HG02610 (cell line): ENCODE measurements around the gene SLC9A8.

Source experiments
- ATAC-seq: cut with Tn5 transposase; IDR thresholded peaks from one replicate; pipeline ENCODE4 v1.9.1; 2021; ENCODE audit warnings: mild to moderate bottlenecking, moderate library complexity; ENCODE audit not compliant: unreplicated experiment

SLC9A8 gene

DNA sequence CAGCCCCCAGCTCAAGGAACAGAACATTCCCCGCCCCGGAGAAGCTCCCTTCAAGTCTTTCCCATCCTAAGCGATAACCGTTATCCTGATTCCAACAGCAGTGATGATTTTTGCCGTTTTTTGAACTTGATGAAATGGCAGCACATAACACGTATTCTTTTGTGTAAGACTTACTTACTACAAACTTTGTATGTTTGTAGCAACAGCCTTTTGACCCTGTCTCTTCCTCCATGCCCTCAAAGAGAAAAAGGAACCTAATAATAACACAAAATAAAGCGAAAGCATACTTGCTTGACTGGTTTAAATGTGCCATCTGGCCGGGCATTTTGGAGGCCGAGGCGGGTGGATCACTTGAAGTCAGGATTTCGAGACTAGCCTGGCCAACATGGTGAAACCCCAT lies 26.4 kb upstream of the SLC9A8 start:
- no peak for ATAC-seq

GRCh38 chr20:49786668-49787370 lies 25.8 kb upstream of the SLC9A8 start:
- ATAC-seq: no peak

GRCh38 chr20:49787371-49788357 lies 25.0 kb upstream of the SLC9A8 start:
- no peak for ATAC-seq

DNA sequence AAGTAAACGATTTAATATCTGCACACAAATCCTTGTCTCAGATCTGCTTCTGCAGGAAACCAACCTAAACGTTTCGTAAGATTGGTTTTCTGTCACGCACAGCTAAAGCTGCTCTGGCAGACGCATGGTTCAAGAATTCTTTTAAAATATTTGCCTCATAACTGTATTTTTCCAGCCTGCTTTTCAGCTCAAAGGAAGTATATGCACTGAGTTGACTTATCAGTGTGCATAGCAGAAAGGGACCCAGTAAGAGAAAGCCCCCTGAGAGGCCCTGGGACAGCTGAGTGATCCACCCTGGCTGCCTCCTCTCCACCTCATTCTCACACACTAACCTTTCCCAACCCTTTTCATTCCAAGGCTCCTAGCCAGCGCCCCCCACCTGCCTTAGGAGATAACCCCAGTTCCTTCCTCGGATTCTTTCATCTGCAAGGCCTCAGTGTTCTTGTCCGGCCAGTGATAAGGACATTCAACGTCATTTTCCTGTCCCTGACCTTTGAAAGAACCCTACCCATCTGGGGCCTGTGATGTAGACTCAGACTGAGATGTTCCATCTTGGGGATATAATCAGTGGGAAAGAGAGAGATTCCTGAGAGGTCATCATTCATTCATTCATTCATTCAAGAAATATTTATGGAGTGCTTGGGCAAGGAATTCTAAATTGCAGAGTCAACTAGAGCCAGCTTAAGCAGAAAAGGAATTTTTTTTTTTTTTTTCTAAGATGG lies 22.4 kb upstream of the SLC9A8 start:
- no peak for ATAC-seq

GRCh38 chr20:49791165-49791564 lies 21.5 kb upstream of the SLC9A8 start:
- ATAC-seq: no peak

DNA sequence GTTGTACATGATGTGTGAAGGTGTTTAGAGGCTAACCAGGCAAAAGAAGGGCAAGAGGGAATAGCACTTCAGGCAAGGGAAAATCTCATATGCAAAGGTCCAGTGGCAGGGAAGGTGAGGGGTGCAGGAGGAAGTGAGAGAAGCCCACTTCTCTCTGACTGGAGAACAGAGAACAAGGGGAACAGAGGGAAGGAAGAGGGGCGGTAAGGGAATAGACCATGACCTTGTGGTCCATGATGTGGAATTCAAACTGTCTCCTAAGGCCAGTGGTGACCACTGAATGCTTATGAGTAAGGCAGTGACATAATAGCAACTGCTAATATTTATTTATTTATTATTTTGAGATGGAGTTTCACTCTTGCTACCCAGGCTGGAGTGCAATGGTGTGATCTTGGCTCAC lies 20.6 kb upstream of the SLC9A8 start:
- no peak for ATAC-seq

DNA sequence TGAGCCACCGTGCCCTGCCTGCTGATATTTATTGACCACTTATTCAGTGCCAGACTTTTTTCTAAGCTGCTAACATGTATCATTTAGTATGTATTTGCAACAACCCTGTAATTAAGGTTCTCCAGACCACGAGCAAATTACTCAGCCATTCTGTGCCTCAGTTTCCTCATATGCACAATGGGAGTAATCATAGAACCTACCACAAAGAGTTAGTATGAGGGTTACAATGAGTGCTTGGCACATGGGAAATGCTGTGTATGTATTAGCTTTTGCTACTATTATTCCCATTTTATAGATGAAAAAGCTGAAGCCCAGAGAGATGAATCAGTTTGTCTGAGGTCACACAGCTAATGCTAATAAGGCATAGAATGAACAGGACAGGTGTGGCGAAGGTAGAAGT lies 20.0 kb upstream of the SLC9A8 start:
- ATAC-seq: no peak

- no peak for ATAC-seq
These were observed 18.1 kb upstream of the SLC9A8 start for GRCh38 chr20:49794336-49795134.

DNA sequence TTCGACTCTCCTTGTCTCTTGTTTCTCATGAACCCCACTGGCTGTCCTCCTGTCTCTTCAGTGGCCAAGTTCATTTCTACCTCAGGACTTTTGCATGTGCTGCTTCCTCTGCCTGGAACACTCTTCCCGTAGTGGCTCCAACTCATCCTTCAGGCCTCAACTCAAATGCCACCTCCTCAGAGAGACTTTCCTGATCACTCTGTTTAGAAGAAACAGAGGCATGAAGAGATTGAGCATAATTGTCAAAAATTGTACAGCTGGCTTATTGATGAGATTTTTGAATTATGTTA lies 17.5 kb upstream of the SLC9A8 start:
- no peak for ATAC-seq

DNA sequence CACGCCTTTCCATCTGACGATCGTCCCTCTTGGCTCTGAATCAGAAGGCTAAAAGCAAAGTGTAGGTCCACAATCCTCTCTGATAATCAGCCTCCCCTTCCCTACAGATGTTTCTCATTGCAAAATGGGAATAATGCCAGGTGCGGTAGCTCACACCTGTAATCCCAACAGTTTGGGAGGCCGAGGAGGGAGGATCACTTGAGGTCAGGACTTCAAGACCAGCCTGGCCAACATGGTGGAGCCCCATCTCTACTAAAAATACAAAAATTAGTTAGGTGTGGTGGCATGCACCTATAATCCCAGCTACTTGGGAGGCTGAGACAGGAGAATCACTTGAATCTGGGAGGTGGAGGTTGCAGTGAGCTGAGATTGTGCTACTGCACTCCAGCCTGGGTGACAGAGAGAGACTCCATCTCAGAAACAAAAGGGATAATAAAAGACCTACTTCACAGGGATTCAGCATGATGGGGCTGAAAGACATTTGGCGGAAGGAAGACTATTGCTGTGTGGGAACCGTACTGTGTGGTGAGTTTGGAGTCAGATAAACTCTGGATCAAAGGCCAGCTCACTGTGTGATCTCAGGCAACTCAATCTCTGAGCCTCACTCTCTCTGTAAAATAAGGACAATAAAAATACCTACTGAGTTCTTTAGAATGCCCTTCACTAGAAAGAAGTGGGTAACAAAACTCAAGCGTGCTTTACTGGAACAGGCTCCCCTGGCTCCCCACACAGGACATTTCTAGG lies 15.9 kb upstream of the SLC9A8 start:
- ATAC-seq: no peak

DNA sequence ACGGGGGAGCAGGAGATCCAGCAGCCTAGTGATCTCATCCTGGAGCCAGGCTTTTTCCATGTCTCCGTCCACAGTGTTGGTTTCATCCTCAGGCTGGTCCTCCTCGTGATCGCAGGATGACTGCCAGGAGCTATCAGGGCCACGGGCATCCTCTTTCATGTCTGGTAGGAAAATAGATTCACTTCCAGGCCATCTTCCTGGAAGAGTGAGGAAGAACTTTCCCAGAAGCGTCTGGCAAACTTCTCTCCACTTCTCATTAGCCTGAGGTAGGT lies 15.3 kb upstream of the SLC9A8 start:
- ATAC-seq: no peak

DNA sequence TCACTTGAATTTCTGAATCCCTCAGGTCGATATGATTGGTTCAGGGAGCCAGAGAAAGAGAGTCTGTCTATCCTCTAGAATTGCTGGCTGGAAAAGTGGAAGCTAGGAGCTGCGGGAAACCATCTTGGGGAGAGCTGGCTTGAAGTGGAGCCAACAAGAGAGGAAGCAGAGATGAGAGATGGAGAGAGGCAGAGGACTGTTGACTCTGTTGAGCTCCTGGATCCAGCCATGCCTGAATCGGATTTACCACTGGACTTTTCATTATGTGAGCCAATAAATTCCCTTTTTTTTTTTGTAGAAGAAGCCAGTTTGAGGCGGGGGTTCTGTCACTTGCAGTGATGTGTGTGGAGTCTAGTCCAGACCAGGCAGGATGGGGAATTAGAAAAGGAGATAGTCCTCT lies 13.9 kb upstream of the SLC9A8 start:
- no peak for ATAC-seq

- no peak for ATAC-seq
These were observed 12.9 kb upstream of the SLC9A8 start for GRCh38 chr20:49799698-49800097.

DNA sequence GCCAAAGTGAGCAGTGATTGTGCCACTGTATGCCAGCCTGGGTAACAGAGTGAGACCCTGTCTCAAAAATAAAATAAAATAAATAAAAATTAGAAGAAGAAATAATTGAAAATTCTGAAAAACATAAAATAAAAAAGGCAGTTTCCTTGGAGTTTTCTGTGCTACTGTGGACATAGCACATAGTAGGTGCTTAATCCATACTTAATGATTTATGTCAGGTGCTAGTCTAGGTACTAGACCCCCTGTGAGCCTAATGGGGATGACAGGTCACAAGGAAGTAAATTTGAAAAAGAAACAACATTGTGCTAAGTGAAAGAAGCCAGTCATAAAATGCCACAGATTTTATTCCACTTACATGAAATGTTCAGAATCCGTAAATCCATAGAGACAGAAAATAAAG lies 9.2 kb upstream of the SLC9A8 start:
- no peak for ATAC-seq

GRCh38 chr20:49804364-49804763 lies 8.3 kb upstream of the SLC9A8 start:
- ATAC-seq: no peak

DNA sequence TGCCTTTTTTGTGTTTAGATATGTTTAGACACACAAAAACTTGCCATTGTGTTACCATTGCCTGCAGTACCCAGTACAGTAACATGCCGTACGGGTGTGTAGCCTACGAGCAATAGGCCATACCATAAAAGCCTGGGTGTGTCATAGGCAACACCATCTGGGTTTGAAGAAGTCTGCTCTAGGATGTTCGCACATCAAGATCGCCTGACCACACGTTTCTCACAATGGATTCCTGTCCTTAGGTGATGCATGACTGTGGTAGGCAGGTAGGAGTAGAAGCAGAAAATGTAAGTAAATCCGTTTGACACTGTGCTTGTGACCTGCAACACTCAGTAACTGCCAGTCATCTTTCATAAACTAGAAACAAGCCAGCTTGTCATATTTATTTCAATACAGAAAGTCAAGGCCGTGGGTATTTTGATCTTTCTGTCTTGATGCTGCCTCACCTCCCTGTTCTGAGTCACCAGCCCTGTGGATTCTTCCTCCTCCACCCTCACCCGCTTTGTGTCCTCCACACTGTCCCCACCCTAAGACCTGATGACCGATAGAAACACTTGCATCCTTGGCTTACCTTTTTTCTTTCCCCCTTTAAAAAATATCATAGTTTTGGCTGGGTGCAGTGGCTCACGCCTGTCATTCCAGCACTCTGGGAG lies 7.3 kb upstream of the SLC9A8 start:
- peak; percentile 66 for ATAC-seq

- ATAC-seq: no peak
These were observed 3.9 kb upstream of the SLC9A8 start for GRCh38 chr20:49808753-49809152.

DNA sequence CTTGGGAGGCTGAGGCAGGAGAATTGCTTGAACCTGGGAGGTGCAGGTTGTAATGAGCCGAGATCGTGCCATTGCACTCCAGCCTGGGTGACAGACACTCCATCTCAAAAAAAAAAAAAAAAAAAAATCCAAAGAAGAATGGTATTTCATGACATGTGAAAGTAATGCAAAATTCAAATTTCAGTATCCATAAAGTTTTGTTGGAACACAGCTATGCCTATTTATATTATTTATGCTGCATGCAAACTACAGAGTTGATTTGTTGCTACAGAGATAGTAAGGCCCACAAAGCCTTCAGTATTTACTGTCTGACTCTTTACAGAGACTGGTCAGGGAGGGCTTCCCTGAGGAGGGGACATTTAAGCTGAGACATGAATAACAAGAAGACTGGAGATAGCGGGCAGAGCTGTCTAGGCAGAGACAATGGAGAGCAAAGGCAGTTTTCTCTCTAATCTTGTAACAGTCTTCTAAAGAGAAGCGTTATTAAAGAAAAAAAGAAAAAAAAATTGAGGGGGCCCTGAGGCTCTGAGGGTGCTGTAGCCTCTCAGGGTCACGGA lies 2.7 kb upstream of the SLC9A8 start:
- no peak for ATAC-seq

- ATAC-seq: no peak
These were observed 2.0 kb upstream of the SLC9A8 start for GRCh38 chr20:49810491-49811190.
